IPS-11a (cell line): ENCODE measurements around the gene SPDYA.
"Not testable (repeated sequence)": the region's sequence is repeated elsewhere in the genome, so short reads cannot be mapped to it uniquely, and the experiment has no call there.

Source experiments
- H3K4me3 ChIP-seq: one replicate; pipeline ENCODE4 v1.5.1; 2013; ENCODE audit warnings: low read depth, low read length, control low read depth

Gene SPDYA

DNA sequence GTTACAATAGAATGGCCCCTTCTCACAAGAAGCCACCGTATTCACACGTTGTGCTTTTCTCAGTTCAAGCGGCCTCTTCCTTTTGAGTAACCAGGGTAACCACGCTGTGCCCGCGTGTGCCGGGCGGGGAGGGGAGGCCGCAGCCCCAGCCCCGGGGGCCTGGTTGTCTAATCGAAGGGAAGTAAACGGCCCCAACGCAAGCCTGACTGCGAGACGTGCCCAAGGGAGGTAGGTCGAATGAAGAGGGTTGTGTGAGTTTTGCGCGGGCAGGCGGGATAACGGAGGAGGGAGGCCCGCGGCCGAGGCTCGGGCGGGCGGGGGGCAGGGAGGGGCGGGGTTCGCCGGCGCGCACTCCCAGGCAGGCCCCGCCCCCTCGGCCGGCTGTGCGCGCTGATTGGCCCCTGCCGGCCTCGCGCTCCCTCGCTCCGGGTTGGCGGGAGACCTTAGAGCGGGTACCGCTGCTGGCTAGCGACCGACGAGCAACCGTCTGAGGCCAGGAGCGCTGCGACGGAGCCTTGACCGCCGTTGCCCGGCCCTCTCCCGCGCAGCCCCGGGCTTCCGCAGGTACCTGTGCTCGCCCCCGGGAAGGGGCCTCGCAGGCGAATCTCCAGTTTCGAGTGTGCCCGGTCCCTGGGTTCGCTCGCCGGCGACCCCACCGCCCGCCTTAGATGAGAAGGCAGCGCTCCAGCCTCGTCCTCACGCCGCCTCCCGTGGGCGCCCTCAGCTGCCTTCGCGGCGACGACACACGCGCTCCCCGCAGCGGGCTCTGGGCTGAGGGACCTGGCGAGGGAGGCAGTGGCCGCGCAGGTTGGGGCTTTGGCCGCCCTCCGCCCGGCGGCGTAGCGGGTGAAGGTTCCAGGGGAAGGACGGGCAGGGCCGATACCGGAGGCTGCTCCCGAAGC is at the start of gene SPDYA:
TSS of gene SPDYA (plus strand) at position 451 of the 902 bp plus-strand sequence. CDS start 5,181 bp downstream, outside the sequence.
- H3K4me3 ChIP-seq = peak within 1 kb of the TSS; percentile 4

DNA sequence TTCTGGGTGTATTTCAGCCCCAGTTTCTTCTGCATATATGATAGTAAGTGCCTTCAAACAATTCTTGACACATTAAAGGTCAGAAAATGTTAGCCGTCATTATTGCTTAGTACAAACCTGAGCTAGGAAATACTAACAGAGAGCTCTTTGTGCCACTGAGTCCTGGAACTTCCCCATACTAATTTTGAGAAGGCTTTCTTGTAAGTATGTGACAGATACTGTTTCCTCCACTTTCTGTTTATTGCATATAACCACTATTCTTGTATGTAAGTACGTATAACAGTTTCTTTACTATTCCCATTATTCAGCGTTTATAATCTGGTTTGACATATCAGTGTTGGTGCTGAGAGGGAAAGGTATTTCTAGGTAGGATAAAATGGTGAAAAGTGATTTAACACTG is 49.2 kb upstream of the SPDYA start:
- no peak overlapping the region for H3K4me3 ChIP-seq

DNA sequence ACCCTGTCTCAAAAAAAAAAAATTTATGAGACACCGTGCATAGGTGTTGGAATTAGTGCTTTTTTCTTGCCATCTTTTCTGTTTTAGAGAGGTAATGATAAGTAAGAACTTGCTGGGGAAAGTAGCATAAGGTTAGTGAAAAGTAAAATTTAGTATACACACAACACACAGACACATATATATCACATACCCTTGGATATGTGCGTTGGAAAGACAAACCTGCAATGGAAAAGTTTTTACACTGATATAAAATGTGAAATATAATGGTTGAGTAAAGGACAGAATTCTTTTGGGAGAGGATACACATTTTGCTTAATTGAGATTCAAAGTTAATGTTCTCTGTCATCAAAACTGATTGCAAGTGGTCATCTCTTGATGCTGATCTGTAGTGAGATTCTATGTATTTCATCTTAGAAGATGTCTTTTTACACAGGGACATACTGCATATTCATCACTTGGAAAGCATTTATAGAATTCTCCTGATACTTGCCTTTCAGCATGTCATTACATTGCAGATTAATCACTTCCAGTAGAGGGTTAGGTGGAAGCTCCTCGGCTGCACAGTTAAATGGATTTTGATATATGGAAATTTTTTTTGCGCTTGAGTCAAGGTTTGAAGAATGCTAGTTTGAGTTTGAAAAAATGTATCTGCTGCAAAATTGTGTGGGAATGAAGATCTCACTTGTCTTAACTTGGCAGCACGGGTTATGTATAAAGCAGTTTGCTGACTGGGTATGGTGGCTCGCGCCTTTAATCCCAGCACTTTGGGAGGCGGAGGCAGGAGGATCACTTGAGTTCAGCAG is 45.5 kb upstream of the SPDYA start:
- H3K4me3 ChIP-seq = no peak overlapping the region

DNA sequence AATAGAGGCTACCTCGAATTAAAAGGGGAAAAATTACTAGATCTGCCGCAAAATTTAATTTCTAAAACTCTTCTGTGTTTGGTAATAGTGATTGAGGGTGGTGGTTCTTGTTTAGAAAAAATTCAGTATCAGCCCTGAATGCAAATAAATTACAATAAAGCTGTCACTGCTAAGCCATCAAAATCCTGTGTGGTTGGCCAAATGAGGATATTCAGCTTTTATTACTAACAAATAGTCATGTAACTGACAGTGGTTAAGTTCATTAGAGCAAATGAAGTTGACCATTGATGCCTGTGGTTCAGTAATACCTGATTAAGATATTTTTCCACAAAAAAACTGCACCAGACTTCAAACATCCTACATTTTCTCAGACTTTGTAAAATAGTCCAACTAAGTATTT is 44.6 kb upstream of the SPDYA start:
- no peak overlapping the region for H3K4me3 ChIP-seq

- no peak overlapping the region for H3K4me3 ChIP-seq
Measured at GRCh38 chr2:28767337-28767736, 43.3 kb upstream of the SPDYA start.

DNA sequence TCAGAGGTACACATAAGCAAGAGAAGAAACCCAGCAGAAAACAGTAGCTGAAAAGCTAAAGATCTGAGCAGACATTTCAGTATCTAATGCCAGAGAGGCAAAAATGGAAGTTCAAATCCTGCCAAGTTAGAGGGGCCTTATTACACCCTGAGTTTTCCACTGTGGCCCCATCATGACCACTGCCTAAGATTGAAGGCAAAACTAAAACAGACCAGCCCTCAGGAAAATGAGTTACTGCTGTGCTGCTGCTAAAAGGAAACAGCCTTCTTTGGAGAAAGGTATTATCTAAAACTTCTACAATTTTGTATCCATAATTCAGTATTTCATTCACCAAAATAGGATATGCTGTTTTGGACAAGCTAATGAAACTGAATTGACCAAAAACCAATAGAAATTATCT is 42.2 kb upstream of the SPDYA start:
- no peak overlapping the region for H3K4me3 ChIP-seq

GRCh38 chr2:28768952-28769351 is 41.7 kb upstream of the SPDYA start:
- no peak overlapping the region for H3K4me3 ChIP-seq

DNA sequence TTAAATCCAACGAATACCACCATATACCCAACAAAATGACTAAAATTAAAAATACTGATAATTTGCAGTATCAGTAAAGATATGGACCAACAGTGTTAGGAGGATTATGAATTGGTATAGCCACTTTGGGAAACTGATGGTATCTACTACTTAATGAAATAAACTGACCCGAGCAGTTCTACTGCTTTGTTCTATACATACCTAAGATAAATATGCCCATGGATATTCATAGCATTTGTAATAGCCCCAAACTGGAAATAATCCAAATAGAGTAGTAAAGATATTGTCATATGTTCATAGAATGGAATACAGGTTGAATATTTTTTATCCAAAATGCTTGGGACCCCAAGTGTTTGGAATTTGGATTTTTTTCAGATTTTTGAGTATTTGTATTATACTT is 38.3 kb upstream of the SPDYA start:
- H3K4me3 ChIP-seq = no peak overlapping the region

GRCh38 chr2:28776471-28776870 is 34.2 kb upstream of the SPDYA start:
- H3K4me3 ChIP-seq = no peak overlapping the region

DNA sequence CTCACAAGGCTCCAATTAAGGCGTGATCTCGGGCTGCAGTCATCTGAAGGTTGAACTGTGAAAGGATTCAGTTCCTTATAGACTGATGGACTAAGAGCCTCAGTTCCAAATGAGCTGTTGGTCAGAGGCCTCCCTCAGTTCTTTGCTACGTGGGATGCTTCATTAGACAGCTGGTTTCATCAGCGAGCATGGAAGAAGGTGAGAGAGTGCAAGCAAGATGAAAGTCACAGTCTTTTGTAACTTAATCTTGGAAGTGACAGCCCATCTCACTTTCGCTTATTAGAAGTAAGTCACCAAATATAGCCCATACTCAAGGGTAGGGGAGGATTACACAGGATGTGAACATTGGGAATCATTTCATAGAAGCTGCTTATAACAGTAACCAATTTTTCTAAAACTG is 32.2 kb upstream of the SPDYA start:
- H3K4me3 ChIP-seq = no peak overlapping the region

- no peak overlapping the region for H3K4me3 ChIP-seq
Measured at GRCh38 chr2:28779001-28779400, 31.6 kb upstream of the SPDYA start.

DNA sequence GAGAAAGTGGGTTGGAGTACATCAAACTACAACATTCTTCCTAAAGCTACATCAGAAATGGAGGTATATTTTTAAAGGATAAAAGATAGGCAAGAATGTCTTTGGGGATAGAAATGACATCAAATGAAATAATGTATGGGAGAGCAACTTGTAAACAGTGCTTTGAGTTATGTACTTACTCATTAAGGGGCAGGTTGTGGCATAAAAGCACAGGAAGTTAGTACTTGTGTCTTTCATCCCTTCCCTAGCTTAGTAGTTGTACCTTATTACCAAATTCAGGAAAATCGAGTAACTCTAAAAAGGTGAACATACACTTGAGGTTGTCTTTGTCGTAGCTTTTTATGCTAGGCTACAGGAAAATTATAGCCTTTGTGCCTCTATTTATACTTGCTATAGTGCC is 30.1 kb upstream of the SPDYA start:
- H3K4me3 ChIP-seq = no peak overlapping the region

DNA sequence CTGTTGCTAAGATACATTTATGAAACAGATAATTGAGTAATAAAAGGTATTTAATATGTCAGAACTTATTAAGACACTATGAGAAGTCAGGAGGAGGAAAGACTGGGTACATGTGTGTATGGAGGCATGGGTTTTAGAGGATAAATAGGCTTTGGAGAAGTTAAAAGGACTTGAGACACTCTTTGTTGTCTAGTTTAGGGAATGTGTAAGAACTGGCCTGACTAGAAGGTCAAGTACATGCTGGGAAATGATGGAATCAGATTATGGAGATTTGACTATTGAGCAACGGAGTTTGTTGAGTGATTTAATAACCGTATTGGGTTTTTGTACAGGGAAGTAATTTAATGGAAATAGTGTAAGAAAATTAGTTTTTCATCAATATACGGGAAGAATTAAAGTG is 28.2 kb upstream of the SPDYA start:
- no peak overlapping the region for H3K4me3 ChIP-seq

DNA sequence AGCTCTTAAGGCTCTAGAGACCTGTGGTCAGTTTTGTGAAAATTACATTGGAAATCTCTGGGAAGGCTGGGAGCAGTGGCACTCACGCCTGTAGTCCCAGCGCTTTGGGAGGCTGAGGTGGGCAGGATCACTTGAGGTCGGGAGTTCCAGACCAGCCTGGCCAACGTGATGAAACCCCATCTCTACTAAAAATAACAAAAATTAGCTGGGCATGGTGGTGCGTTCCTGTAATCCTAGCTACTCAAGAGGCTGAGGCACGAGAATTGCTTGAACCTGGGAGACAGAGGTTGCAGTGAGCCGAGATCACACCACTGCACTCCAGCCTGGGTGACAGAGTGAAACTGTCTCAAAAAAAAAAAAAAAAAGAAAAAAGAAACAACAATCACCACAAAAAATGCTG is 26.1 kb upstream of the SPDYA start:
- H3K4me3 ChIP-seq = not testable (repeated sequence)

- no peak overlapping the region for H3K4me3 ChIP-seq
Measured at GRCh38 chr2:28796620-28797019, 14.0 kb upstream of the SPDYA start.

GRCh38 chr2:28801726-28802125 is 8.9 kb upstream of the SPDYA start:
- H3K4me3 ChIP-seq = no peak overlapping the region

GRCh38 chr2:28802975-28803429 is 7.6 kb upstream of the SPDYA start:
- no peak overlapping the region for H3K4me3 ChIP-seq

DNA sequence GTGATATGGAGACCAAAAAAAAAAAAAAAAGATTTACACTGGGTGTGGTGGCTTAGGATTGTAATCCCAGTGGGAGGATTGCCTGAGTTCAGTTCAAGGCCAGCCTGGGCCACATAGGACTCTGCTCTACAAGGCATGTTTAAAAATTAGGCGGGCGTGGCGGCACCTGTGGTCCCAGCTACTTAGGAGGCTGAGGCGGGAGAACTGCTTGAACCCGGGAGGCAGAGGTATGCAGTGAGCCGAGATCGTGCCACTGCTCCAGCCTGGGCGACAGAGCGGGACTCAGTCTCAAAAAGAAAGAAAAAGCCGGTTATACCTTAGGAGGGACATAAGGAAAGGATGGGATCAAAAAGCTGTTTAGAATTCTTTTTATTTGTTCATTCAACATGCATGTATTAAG is 707 bp upstream of the SPDYA start:
- peak overlapping the region; percentile 4 for H3K4me3 ChIP-seq

- H3K4me3 ChIP-seq = no peak overlapping the region
Measured at GRCh38 chr2:28818053-28818452, 7.4 kb downstream of the SPDYA start.

GRCh38 chr2:28821295-28821958 is 10.8 kb downstream of the SPDYA start:
- no peak overlapping the region for H3K4me3 ChIP-seq

DNA sequence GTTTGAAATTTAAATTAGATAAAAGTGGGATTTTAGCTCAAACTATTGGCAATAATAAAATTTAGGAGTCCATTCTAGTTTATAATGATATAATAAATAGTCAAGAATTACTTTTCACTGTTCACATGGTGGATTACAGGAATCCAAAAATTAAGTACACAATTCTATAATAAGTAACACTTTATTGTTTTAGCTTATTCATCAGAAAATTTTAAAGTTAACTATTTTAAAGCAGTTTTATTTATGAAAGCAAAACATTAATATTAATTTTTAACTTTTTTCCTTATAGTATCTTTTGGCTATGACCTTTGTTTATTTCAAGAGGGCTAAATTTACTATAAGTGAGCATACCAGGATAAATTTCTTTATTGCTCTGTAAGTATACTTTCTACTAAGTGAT is 11.4 kb downstream of the SPDYA start:
- H3K4me3 ChIP-seq = no peak overlapping the region
